ENCODE measurements around the gene KDR. TPM values are rescaled to one million over a fixed set of nuclear protein-coding genes. Genes with fewer than 3 reads are reported as not detected.

The KDR gene
- total RNA-seq, 1 donor from 2014 or later: 49.1 TPM

- Histone ChIP-seq H3K4me3 (ENCODE audit: low read length in 3 of 3) (no peak overlapping the region), H3K27me3 (ENCODE audit: control insufficient read depth in 3 of 3, insufficient read depth in 3 of 3, low read length in 3 of 3) (no peaks in the 10 kb centered on the region), H3K9ac (ENCODE audit: low read depth in 1 of 3, low read length in 3 of 3) (no peak overlapping the region), H3K4me1 (ENCODE audit: control insufficient read depth in 3 of 3, insufficient read depth in 3 of 3, low read length in 3 of 3) (no peaks in the 10 kb centered on the region), H3K27ac (ENCODE audit: low read depth, low read length) (no peak overlapping the region), H3K9me3 (ENCODE audit: control insufficient read depth in 3 of 3, low read length in 3 of 3) (no peaks in the 10 kb centered on the region), H3K36me3 (ENCODE audit: control insufficient read depth in 3 of 3, insufficient read depth in 3 of 3, low read length in 3 of 3) (peaks cover 0 to 2% (median 0%) of the 10 kb centered on the region in 3 donors)
Measured at GRCh38 chr4:55107054-55107453, 18.3 kb downstream of the KDR start.

- peaks cover 0 to 2% (median 0%) of the 10 kb centered on the region in 3 donors for H3K36me3 ChIP-seq (ENCODE audit: control insufficient read depth in 3 of 3, insufficient read depth in 3 of 3, low read length in 3 of 3)
Measured at GRCh38 chr4:55103224-55103623, 22.2 kb downstream of the KDR start.

DNA sequence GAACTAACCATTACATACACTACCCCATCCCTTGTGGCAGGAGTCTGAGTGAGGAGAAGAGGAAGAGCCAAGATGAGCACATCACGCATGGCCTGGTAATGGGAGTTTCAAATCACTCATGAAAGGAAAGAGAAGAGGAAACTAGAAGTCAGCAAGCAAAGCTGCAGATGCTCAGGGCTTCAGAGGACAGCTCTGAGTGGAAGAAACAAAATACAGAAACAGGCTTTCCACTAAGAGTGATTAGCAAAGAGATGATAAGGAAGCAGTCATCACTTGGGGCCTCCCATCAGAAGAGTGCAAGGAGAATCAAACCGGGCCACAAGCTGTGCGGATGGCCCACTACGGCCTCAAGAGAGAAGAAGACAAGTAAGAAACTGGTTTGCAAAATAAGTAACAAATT is 25.6 kb downstream of the KDR start:
- Histone ChIP-seq H3K9me3 (ENCODE audit: control insufficient read depth in 3 of 3, low read length in 3 of 3) (no peaks in the 10 kb centered on the region), H3K4me1 (ENCODE audit: control insufficient read depth in 3 of 3, insufficient read depth in 3 of 3, low read length in 3 of 3) (no peaks in the 10 kb centered on the region), H3K27ac (ENCODE audit: low read depth, low read length) (no peak overlapping the region), H3K4me3 (ENCODE audit: low read length in 3 of 3) (no peak overlapping the region), H3K27me3 (ENCODE audit: control insufficient read depth in 3 of 3, insufficient read depth in 3 of 3, low read length in 3 of 3) (no peaks in the 10 kb centered on the region), H3K9ac (ENCODE audit: low read depth in 1 of 3, low read length in 3 of 3) (no peak overlapping the region), H3K36me3 (ENCODE audit: control insufficient read depth in 3 of 3, insufficient read depth in 3 of 3, low read length in 3 of 3) (peaks cover 0 to 2% (median 0%) of the 10 kb centered on the region in 3 donors)

More at GRCh38 chr4:55103224-55103623, 22.2 kb downstream of the KDR start:
- H3K9ac ChIP-seq (ENCODE audit: low read depth in 1 of 3, low read length in 3 of 3): no peak overlapping the region
- no peaks in the 10 kb centered on the region for H3K9me3 ChIP-seq (ENCODE audit: control insufficient read depth in 3 of 3, low read length in 3 of 3)
- no peaks in the 10 kb centered on the region for H3K27me3 ChIP-seq (ENCODE audit: control insufficient read depth in 3 of 3, insufficient read depth in 3 of 3, low read length in 3 of 3)
- H3K4me1 ChIP-seq (ENCODE audit: control insufficient read depth in 3 of 3, insufficient read depth in 3 of 3, low read length in 3 of 3): no peaks in the 10 kb centered on the region
- no peak overlapping the region for H3K27ac ChIP-seq (ENCODE audit: low read depth, low read length)
- no peak overlapping the region for H3K4me3 ChIP-seq (ENCODE audit: low read length in 3 of 3)

DNA sequence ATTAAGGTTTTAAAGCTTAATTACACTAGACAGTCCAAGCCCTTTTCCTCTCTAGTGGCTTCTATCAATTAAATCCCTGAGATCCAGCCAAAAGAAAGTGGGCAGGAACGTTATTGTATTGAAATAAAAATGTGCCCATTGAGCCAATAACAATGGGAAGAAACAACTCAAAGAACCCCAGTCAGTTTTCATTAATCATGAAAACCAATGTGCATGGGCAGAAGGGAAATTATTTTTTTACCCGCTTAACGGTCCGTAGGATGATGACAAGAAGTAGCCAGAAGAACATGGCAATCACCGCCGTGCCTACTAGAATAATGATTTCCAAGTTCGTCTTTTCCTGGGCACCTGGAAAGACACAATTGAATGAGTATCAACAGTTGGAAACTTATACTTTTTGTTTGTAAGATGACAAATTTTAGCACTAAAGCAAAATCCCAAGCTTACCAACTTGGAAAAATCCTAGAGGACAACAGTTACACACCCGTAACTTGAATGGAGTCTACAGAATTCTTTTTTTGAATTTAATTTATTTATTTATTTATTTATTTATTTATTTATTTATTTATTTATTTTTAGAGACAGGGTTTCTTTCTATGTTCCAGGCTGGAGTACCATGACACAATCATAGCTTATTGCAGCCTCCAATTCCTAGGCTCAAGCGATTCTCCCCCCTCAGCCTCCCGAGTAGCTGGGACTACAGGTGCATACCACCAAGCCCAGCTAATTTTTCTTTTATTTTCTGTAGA is 26.8 kb downstream of the KDR start:
- Histone ChIP-seq H3K9ac (ENCODE audit: low read depth in 1 of 3, low read length in 3 of 3) (no peak overlapping the region), H3K9me3 (ENCODE audit: control insufficient read depth in 3 of 3, low read length in 3 of 3) (no peaks in the 10 kb centered on the region), H3K27me3 (ENCODE audit: control insufficient read depth in 3 of 3, insufficient read depth in 3 of 3, low read length in 3 of 3) (no peaks in the 10 kb centered on the region), H3K36me3 (ENCODE audit: control insufficient read depth in 3 of 3, insufficient read depth in 3 of 3, low read length in 3 of 3) (no peaks in the 10 kb centered on the region), H3K4me1 (ENCODE audit: control insufficient read depth in 3 of 3, insufficient read depth in 3 of 3, low read length in 3 of 3) (no peaks in the 10 kb centered on the region), H3K27ac (ENCODE audit: low read depth, low read length) (no peak overlapping the region), H3K4me3 (ENCODE audit: low read length in 3 of 3) (no peak overlapping the region)

DNA sequence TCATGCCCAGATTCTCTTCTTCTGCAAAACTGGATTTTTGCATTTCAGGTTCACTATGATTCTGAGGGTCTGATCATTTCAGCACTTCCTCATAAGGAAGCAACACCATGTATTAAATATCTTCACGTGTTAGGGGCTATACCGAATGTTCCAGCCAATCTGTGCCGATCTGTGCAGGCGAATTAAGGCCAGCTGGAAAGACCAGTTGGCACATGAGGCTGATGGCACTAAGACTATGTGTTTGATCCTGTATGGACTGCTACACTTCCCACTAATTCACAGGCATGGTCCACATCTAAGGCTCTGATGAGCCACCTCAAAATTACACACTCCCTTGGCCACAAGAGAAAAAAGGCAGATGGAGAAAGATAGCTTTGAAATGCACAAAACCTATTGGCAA is 28.8 kb downstream of the KDR start:
- no peaks in the 10 kb centered on the region for H3K4me1 ChIP-seq (ENCODE audit: control insufficient read depth in 3 of 3, insufficient read depth in 3 of 3, low read length in 3 of 3)
- H3K27ac ChIP-seq (ENCODE audit: low read depth, low read length): no peak overlapping the region
- no peaks in the 10 kb centered on the region for H3K9me3 ChIP-seq (ENCODE audit: control insufficient read depth in 3 of 3, low read length in 3 of 3)
- no peaks in the 10 kb centered on the region for H3K27me3 ChIP-seq (ENCODE audit: control insufficient read depth in 3 of 3, insufficient read depth in 3 of 3, low read length in 3 of 3)
- H3K36me3 ChIP-seq (ENCODE audit: control insufficient read depth in 3 of 3, insufficient read depth in 3 of 3, low read length in 3 of 3): no peaks in the 10 kb centered on the region
- no peak overlapping the region for H3K9ac ChIP-seq (ENCODE audit: low read depth in 1 of 3, low read length in 3 of 3)
- no peak overlapping the region for H3K4me3 ChIP-seq (ENCODE audit: low read length in 3 of 3)

DNA sequence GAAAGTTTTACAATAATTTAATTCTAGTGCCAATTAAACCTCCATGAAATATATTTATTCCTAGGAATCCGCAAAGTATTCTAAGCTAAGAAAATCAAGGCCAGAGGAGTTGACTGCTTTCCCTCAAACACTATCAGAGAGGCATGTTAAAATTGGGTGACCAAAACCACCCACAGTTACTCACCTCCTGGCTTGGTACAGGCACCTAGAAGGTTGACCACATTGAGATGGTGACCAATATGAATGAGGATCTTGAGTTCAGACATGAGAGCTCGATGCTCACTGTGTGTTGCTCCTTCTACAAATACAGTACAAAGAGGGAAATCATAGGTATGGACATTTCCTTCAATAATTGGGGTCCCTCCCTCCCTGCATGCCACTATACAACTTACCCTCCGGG is 29.4 kb downstream of the KDR start:
- H3K9me3 ChIP-seq (ENCODE audit: control insufficient read depth in 3 of 3, low read length in 3 of 3): no peaks in the 10 kb centered on the region
- H3K4me3 ChIP-seq (ENCODE audit: low read length in 3 of 3): no peak overlapping the region
- no peak overlapping the region for H3K27ac ChIP-seq (ENCODE audit: low read depth, low read length)
- no peaks in the 10 kb centered on the region for H3K36me3 ChIP-seq (ENCODE audit: control insufficient read depth in 3 of 3, insufficient read depth in 3 of 3, low read length in 3 of 3)
- no peaks in the 10 kb centered on the region for H3K4me1 ChIP-seq (ENCODE audit: control insufficient read depth in 3 of 3, insufficient read depth in 3 of 3, low read length in 3 of 3)
- no peaks in the 10 kb centered on the region for H3K27me3 ChIP-seq (ENCODE audit: control insufficient read depth in 3 of 3, insufficient read depth in 3 of 3, low read length in 3 of 3)
- no peak overlapping the region for H3K9ac ChIP-seq (ENCODE audit: low read depth in 1 of 3, low read length in 3 of 3)

- peaks cover 0 to 4% (median 0%) of the 10 kb centered on the region in 3 donors for H3K4me1 ChIP-seq (ENCODE audit: control insufficient read depth in 3 of 3, insufficient read depth in 3 of 3, low read length in 3 of 3)
- H3K9ac ChIP-seq (ENCODE audit: low read depth in 1 of 3, low read length in 3 of 3): no peak overlapping the region
- H3K27ac ChIP-seq (ENCODE audit: low read depth, low read length): no peak overlapping the region
- no peaks in the 10 kb centered on the region for H3K27me3 ChIP-seq (ENCODE audit: control insufficient read depth in 3 of 3, insufficient read depth in 3 of 3, low read length in 3 of 3)
- no peaks in the 10 kb centered on the region for H3K9me3 ChIP-seq (ENCODE audit: control insufficient read depth in 3 of 3, low read length in 3 of 3)
- no peak overlapping the region for H3K4me3 ChIP-seq (ENCODE audit: low read length in 3 of 3)
- no peaks in the 10 kb centered on the region for H3K36me3 ChIP-seq (ENCODE audit: control insufficient read depth in 3 of 3, insufficient read depth in 3 of 3, low read length in 3 of 3)
Measured at GRCh38 chr4:55092504-55092903, 32.9 kb downstream of the KDR start.

- no peak overlapping the region for H3K9ac ChIP-seq (ENCODE audit: low read depth in 1 of 3, low read length in 3 of 3)
- H3K4me3 ChIP-seq (ENCODE audit: low read length in 3 of 3): no peak overlapping the region
- H3K27me3 ChIP-seq (ENCODE audit: control insufficient read depth in 3 of 3, insufficient read depth in 3 of 3, low read length in 3 of 3): no peaks in the 10 kb centered on the region
- no peaks in the 10 kb centered on the region for H3K36me3 ChIP-seq (ENCODE audit: control insufficient read depth in 3 of 3, insufficient read depth in 3 of 3, low read length in 3 of 3)
- H3K9me3 ChIP-seq (ENCODE audit: control insufficient read depth in 3 of 3, low read length in 3 of 3): no peaks in the 10 kb centered on the region
- H3K27ac ChIP-seq (ENCODE audit: low read depth, low read length): no peak overlapping the region
- peaks cover 0 to 4% (median 0%) of the 10 kb centered on the region in 3 donors for H3K4me1 ChIP-seq (ENCODE audit: control insufficient read depth in 3 of 3, insufficient read depth in 3 of 3, low read length in 3 of 3)
Measured at GRCh38 chr4:55089916-55090315, 35.5 kb downstream of the KDR start.

DNA sequence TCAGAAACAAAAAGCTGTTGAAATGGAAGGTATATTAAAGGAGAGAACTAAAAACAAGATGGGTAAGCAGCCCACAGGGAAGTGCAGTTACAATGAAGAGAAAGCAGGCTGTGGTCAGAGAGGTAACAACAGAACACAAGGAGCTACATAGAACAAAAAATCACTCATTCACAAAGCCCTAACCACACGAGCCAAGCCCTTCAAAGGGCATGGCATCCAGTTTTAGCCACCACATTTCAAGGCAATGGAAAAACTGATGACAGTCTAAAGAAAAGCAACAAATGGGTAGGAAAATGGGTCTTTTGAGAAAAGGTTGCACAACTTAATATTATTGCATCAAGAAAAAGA is 37.5 kb downstream of the KDR start:
- no peak overlapping the region for H3K4me3 ChIP-seq (ENCODE audit: low read length in 3 of 3)
- H3K4me1 ChIP-seq (ENCODE audit: control insufficient read depth in 3 of 3, insufficient read depth in 3 of 3, low read length in 3 of 3): peaks cover 0 to 4% (median 0%) of the 10 kb centered on the region in 3 donors
- no peak overlapping the region for H3K9ac ChIP-seq (ENCODE audit: low read depth in 1 of 3, low read length in 3 of 3)
- no peaks in the 10 kb centered on the region for H3K9me3 ChIP-seq (ENCODE audit: control insufficient read depth in 3 of 3, low read length in 3 of 3)
- peaks cover 0 to 2% (median 0%) of the 10 kb centered on the region in 3 donors for H3K36me3 ChIP-seq (ENCODE audit: control insufficient read depth in 3 of 3, insufficient read depth in 3 of 3, low read length in 3 of 3)
- peaks cover 0 to 2% (median 0%) of the 10 kb centered on the region in 3 donors for H3K27me3 ChIP-seq (ENCODE audit: control insufficient read depth in 3 of 3, insufficient read depth in 3 of 3, low read length in 3 of 3)
- no peak overlapping the region for H3K27ac ChIP-seq (ENCODE audit: low read depth, low read length)

GRCh38 chr4:55087009-55087912 is 38.1 kb downstream of the KDR start:
- Histone ChIP-seq H3K9ac (ENCODE audit: low read depth in 1 of 3, low read length in 3 of 3) (no peak overlapping the region), H3K4me1 (ENCODE audit: control insufficient read depth in 3 of 3, insufficient read depth in 3 of 3, low read length in 3 of 3) (peaks cover 0 to 4% (median 2%) of the 10 kb centered on the region in 3 donors), H3K27ac (ENCODE audit: low read depth, low read length) (no peak overlapping the region), H3K27me3 (ENCODE audit: control insufficient read depth in 3 of 3, insufficient read depth in 3 of 3, low read length in 3 of 3) (peaks cover 0 to 2% (median 0%) of the 10 kb centered on the region in 3 donors), H3K36me3 (ENCODE audit: control insufficient read depth in 3 of 3, insufficient read depth in 3 of 3, low read length in 3 of 3) (peaks cover 0 to 2% (median 0%) of the 10 kb centered on the region in 3 donors), H3K9me3 (ENCODE audit: control insufficient read depth in 3 of 3, low read length in 3 of 3) (no peaks in the 10 kb centered on the region), H3K4me3 (ENCODE audit: low read length in 3 of 3) (no peak overlapping the region)

Measured in skeletal muscle tissue (tissue), 4 donors.